Right hindlimb (tissue), 1 donor: Measurements from ENCODE around the gene CREB3L4.
A peak's percentile ranks its signal among the peaks of the same experiment; 100 is the strongest.

Experiments
- DNase-seq: peaks from one replicate; pipeline ENCODE4 v3.0.0-alpha.2; 2018

The CREB3L4 gene

DNA sequence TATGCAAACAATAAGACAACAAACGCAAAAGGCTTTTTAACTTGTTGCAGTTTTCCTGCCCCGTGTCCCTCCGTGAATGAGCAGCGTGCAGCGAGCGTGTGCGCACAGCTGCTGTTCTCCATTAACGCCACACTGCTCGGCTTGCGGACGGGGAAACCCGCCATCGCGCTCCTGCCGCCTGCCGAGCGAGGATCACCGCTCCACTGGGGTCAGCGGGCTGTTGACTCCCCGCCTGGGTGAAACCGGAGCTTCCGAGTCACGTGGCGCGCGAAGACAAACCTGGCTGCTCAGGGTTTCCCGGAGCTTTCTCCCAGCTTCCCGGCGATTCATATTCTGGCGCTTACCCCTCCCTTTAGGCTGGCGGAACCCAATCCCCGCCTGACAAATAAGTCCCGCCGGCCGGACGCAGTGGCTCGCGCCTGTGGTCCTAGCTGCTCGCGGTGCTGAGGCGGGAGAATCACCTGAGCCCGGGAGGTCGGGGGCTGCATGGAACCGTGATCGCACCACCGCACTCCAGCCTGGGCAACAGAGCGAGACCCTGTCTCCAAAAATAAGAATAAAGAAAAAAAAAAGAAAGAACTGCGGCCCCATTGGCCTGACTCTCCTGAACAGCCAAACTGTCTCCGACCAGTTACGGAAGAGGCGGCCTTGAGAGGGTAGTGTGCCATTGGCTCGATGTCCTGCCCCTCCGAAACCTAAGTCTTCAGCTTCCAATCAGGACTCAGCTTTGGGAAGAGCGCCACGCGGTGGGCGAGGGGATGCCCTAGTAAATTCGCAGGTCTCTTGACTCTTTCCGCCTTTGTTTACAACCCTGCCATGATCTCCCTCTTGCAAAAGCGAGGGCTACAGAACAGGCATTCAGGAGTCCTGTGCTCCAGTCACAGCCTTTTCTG is at the start of gene CREB3L4:
Gene CREB3L4, plus strand, starts transcription at position 796 of the 893 bp plus-strand sequence. CDS start 624 bp downstream, outside the sequence.
- DNase-seq: peak; percentile 96

- DNase-seq: no peak
Observed at GRCh38 chr1:153919876-153920852, 47.5 kb upstream of the CREB3L4 start.

DNA sequence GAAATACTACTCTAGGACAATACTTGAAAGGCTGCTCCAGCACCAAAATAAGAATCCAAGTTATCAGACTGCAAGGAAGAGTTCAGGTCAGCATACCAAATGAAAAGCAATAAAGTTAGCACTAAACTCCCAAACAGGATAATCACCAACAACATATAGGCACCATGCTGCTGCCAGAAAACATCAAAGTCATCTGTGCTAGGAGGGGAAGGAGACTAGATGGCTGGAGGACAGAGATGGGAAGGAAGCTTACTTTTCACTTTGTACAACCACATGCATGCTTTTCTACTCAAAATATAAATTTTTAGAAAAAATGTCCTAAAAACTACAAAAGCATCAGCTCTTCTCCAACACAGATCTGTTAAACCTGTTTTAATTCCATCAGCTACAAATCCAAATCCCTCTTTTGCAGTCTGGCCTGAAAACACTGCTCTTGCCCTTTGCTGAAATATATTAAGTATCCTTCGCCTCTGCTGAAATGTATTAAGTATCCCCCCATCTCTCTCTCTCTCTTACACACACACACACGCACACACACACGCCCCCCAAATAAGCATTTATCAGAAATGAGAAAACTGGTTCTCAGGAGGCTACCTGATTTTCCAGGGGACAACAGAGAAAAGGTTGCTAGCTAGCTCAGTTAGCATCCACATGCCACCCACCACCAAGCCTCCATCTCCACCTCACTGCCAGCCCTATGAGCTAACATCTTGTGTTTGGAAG is 46.5 kb upstream of the CREB3L4 start:
- DNase-seq: no peak

DNA sequence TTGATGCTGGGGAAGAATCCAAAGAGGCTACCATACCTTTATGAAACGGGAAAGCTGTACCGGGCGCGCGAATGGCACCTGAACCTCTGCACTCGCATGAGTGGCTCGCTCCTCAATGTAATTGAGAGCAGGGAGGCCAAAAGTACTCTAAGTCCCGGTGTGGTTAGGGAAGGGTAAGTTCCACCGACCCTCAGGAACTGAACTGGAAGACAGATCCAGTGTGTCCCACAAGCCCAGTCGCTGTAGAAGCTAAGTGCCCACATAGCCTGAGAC is 46.0 kb upstream of the CREB3L4 start:
- no peak for DNase-seq

- no peak for DNase-seq
Observed at GRCh38 chr1:153922076-153922971, 45.4 kb upstream of the CREB3L4 start.

DNA sequence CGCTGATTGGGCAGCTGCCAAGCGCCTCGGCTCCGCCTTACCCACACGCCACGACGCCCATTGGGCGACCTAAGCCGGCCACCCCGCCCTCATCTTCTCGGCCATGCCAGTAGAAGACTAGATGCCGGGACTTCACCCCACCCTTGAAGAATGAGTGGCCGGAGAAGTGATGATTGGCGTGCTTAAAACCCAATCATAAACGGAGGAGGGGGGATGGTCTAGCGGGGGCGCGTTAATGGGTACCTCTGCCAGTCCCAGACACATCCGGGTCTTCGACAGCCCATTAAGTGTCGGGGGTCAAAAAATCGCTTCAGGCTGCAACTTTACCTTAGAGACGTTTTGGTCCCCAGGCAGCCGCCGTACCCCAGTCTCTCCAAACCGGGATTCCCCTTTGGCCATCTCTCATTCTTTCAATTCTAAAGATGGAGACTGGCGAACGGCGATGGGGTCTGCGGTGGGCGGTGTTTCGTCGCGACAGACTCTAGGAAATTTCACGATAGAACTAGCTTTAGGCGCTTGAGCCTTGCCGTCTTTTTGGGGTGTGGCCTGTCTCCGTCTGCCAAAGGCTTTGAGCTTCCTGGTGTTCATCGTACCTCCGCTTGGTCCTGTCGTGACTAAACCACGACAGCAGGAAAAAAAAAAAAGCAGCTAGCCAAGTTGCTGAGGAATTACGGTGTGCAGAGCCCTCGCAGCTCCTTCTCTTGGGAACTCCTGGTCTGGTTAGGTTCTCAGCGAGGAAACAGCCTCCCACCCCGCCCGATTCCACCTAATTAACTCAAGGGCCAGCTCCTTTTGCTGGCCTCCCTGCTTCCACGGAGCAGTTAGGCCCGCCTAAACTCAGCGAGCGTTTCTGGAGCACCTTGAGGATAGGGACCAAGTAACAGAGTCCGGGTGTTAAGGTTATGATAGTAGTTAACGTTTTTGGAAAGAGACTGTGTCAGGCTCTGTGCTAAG is 44.5 kb upstream of the CREB3L4 start, which contains the start of gene GATAD2B:
Gene GATAD2B, minus strand, starts transcription at position 1 of the 954 bp plus-strand sequence. CDS start 94,625 bp downstream, outside the sequence.
- DNase-seq: peak; percentile 99

GRCh38 chr1:153926405-153926804 is 41.3 kb upstream of the CREB3L4 start:
- DNase-seq: no peak

- no peak for DNase-seq
Observed at GRCh38 chr1:153928245-153928644, 39.5 kb upstream of the CREB3L4 start.

GRCh38 chr1:153928791-153929341 is 38.8 kb upstream of the CREB3L4 start:
- DNase-seq: no peak

DNA sequence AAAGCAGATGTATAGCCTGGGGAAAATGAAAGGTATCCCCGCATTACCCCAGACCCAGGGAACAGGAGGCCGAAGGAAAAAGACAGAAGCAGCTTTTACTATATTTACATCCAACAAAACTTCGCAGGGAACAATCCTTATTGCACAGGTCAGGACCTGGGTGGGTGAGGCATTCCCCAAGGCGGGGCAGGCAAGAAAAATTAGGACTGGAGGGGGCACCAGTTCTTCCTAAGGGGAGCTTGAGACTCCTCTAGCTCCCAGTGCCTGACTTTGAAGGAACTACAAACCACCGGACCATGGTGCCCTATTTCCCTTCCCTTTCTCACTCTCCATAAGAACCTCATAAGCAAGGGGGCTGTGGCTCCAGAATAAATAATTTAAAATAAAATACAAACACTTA is 38.3 kb upstream of the CREB3L4 start:
- no peak for DNase-seq

GRCh38 chr1:153929981-153930948 is 37.4 kb upstream of the CREB3L4 start:
- no peak for DNase-seq

DNA sequence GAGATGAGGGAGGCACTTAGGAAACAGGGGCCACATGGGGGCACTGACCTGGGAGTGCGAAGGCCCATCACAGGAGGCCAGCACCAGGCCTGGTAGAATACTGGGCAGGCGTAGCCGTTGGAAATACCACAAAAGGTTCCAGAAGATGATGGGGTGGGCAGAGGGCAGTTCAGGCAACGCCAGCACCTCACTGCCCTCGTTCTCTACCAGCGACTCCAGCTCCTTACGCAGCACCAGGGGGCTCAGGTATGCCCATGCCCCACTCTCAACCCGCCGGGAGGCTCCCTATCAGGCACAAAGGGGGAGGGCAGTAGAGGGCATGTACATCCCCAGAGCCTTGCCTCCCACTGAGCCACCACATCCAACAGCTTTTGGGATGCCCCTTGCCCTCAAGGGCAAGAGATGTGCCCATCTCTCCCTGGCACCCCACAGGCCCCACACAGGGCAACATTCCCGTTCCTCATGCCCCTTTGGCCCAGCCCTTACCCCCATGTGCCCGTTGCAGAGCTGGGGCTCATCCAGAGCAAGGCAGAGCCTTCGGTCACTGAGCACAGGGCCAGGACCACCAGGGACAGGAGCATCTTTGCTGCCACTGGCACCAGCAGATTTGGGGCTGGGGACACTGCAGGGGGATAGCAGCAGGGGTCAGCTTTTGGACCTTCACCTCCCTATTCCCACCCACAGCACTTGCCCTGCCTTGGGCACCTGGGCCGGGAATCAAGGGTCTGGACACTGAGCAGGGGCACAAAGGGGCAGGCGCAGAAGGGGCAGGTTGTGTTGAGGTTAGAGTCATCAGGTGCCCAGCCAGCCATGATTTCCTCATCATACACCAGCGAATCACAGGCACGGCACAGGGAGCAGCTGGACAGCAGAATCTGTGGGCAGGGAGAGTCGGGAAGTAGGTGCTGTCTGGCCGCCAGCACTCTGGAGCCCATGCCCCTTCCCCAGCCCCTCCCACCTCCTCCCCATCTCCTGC is 35.3 kb upstream of the CREB3L4 start:
- DNase-seq: no peak

DNA sequence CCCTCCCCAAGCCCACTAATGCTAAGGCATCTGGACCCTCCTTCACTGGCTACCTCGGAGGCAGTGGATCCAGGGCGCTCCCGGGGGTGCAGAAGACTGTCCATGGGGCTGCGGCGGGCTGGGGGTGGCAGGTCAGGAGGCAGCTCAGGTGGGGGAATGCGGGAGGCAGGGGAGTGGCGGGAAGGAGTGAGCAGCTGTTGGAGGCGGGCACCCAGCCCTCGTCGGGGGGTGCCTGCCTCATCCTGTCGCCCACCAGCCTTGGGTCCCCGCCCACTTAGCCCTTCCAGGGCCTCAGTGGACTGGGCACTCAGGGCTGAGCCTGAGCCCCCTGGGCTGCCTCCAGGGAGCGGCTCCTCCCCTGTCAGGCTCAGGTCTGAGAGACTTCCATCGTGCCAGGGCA is 34.3 kb upstream of the CREB3L4 start:
- no peak for DNase-seq

- no peak for DNase-seq
Observed at GRCh38 chr1:153933955-153934354, 33.7 kb upstream of the CREB3L4 start.

- DNase-seq: no peak
Observed at GRCh38 chr1:153934746-153935145, 33.0 kb upstream of the CREB3L4 start.

- DNase-seq: no peak
Observed at GRCh38 chr1:153936011-153936802, 31.5 kb upstream of the CREB3L4 start.

DNA sequence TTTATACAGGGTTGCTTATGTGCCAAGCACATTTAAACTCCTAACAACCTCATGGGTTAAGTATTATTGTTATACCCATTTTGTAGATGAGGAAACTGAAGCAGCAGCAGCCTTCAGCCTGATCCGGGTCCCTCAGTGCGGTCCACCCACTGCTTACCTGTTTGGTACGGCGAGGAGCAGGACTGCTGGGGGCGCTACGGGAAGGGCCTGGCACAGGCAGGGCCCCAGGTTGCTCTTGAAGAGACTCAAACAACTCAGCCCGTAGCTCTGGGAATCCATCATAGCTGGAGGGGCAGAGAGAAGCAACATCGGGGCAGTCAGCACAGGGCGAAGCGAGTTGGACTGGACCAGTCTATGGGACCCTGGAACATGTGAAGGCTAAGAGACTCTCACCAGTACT is 30.4 kb upstream of the CREB3L4 start:
- DNase-seq: no peak
